WTC11 (cell line): ENCODE results near the gene EXO5. TPM values are rescaled to one million over a fixed set of nuclear protein-coding genes. Genes with fewer than 3 reads are reported as not detected.

ENCODE experiments used
- AFF4 ChIP-seq: sonication (generic); formaldehyde crosslinking; IDR thresholded peaks from 2 replicates; pipeline ENCODE4 v1.8.1; 2023; ENCODE audit warnings: mild to moderate bottlenecking, missing genetic modification reagents, borderline replicate concordance
- ATF1 ChIP-seq: sonication (generic); formaldehyde crosslinking; IDR thresholded peaks from 2 replicates; pipeline ENCODE4 v1.8.1; 2023; ENCODE audit warnings: mild to moderate bottlenecking, moderate library complexity, missing genetic modification reagents
- CREM ChIP-seq: sonication (generic); formaldehyde crosslinking; IDR thresholded peaks from 2 replicates; pipeline ENCODE4 v1.8.1; 2022; ENCODE audit warnings: mild to moderate bottlenecking, missing genetic modification reagents, moderate library complexity
- E2F4 ChIP-seq: sonication (generic); formaldehyde crosslinking; IDR thresholded peaks from 2 replicates; pipeline ENCODE4 v1.8.1; 2022; ENCODE audit warnings: low read depth, mild to moderate bottlenecking, moderate library complexity, missing genetic modification reagents, borderline replicate concordance
- GTF2I ChIP-seq: fragments of 250-450 bp; sonication (Bioruptor Pico); conservative IDR thresholded peaks from 2 replicates; pipeline ENCODE4 v1.4.0; 2021; ENCODE audit warnings: mild to moderate bottlenecking
- IRF2 ChIP-seq: sonication (generic); formaldehyde crosslinking; IDR thresholded peaks from 2 replicates; pipeline ENCODE4 v1.8.0; 2022; ENCODE audit warnings: low read depth, missing genetic modification reagents, borderline replicate concordance
- KAT7 ChIP-seq: sonication (generic); formaldehyde crosslinking; IDR thresholded peaks from 2 replicates; pipeline ENCODE4 v1.8.1; 2023; ENCODE audit warnings: missing genetic modification reagents, mild to moderate bottlenecking, borderline replicate concordance
- PRDM15 ChIP-seq: sonication (generic); formaldehyde crosslinking; IDR thresholded peaks from 2 replicates; pipeline ENCODE4 v1.8.0; 2022; ENCODE audit warnings: missing genetic modification reagents
- SMAD3 ChIP-seq: sonication (generic); formaldehyde crosslinking; IDR thresholded peaks from 2 replicates; pipeline ENCODE4 v1.8.0; 2022; ENCODE audit warnings: missing genetic modification reagents, mild to moderate bottlenecking, borderline replicate concordance
- SMAD4 ChIP-seq: sonication (generic); formaldehyde crosslinking; IDR thresholded peaks from 2 replicates; pipeline ENCODE4 v1.8.0; 2022; ENCODE audit warnings: mild to moderate bottlenecking, missing genetic modification reagents
- SP1 ChIP-seq: sonication (generic); formaldehyde crosslinking; conservative IDR thresholded peaks from 2 replicates; pipeline ENCODE4 v1.8.1; 2022; ENCODE audit warnings: missing genetic modification reagents
- USF1 ChIP-seq: sonication (generic); formaldehyde crosslinking; IDR thresholded peaks from 2 replicates; pipeline ENCODE4 v1.8.0; 2022; ENCODE audit warnings: mild to moderate bottlenecking, missing genetic modification reagents
- ZNF219 ChIP-seq: sonication (generic); formaldehyde crosslinking; IDR thresholded peaks from 2 replicates; pipeline ENCODE4 v1.8.0; 2023; ENCODE audit warnings: missing genetic modification reagents, mild to moderate bottlenecking, borderline replicate concordance
- ZNF263 ChIP-seq: sonication (generic); formaldehyde crosslinking; IDR thresholded peaks from 2 replicates; pipeline ENCODE4 v1.8.1; 2022; ENCODE audit warnings: low read depth, mild to moderate bottlenecking, moderate library complexity, missing genetic modification reagents
- ZNF396 ChIP-seq: fragments of 250-450 bp; sonication (Bioruptor Pico); IDR thresholded peaks from 2 replicates; pipeline ENCODE4 v1.8.0; 2021; ENCODE audit warnings: mild to moderate bottlenecking, moderate library complexity, borderline replicate concordance
- ZNF423 ChIP-seq: fragments of 250-450 bp; sonication (Bioruptor Pico); IDR thresholded peaks from 2 replicates; pipeline ENCODE4 v2.1.2; 2022; ENCODE audit warnings: mild to moderate bottlenecking, moderate library complexity
- ZNF671 ChIP-seq: fragments of 250-450 bp; sonication (Bioruptor Pico); IDR thresholded peaks from 2 replicates; pipeline ENCODE4 v1.8.0; 2021; ENCODE audit warnings: mild to moderate bottlenecking
- total RNA-seq: library from RNA; stranded (reverse); gene quantifications from 3 replicates; pipeline ENCODE4 v1.2.3, GENCODE V29; 2021

EXO5 gene
- total RNA-seq, 1 experiment from 2014 or later = 5.5 TPM

- TF ChIP-seq PRDM15 (CRISPR knock-in tag) = no peak
- TF ChIP-seq SMAD4 (CRISPR knock-in tag) = no peak
- no peak for TF ChIP-seq ZNF396 (CRISPR knock-in tag)
- TF ChIP-seq ZNF671 = no peak
- TF ChIP-seq GTF2I (CRISPR knock-in tag) = no peak
- no peak for TF ChIP-seq ZNF219 (CRISPR knock-in tag)
- TF ChIP-seq KAT7 (CRISPR knock-in tag) = no peak
- 0 out of 2 replicates have a peak, but pooled peaks have one; percentile 52 for TF ChIP-seq SP1 (CRISPR knock-in tag)
- no peak for TF ChIP-seq IRF2 (CRISPR knock-in tag)
- no peak for TF ChIP-seq CREM
- TF ChIP-seq ZNF423 (CRISPR knock-in tag) = no peak
- no peak for TF ChIP-seq ZNF263 (CRISPR knock-in tag)
- peak; percentile 37; the same call in 1 of the 2 replicates for TF ChIP-seq USF1
- TF ChIP-seq E2F4 (CRISPR knock-in tag) = no peak
- TF ChIP-seq SMAD3 (CRISPR knock-in tag) = no peak
- TF ChIP-seq AFF4 (CRISPR knock-in tag) = no peak
- TF ChIP-seq ATF1 (CRISPR knock-in tag) = peak; percentile 29; the same call in 1 of the 2 replicates
Observed at GRCh38 chr1:40508375-40509341, at the start of gene EXO5 (continued).
